ENCODE measurements around the gene EEIG1. TPM values are rescaled to one million over a fixed set of nuclear protein-coding genes. Genes with fewer than 3 reads are reported as not detected.

Gene EEIG1
- total RNA-seq, 1 experiment from 2014 or later: 52.3 TPM

DNA sequence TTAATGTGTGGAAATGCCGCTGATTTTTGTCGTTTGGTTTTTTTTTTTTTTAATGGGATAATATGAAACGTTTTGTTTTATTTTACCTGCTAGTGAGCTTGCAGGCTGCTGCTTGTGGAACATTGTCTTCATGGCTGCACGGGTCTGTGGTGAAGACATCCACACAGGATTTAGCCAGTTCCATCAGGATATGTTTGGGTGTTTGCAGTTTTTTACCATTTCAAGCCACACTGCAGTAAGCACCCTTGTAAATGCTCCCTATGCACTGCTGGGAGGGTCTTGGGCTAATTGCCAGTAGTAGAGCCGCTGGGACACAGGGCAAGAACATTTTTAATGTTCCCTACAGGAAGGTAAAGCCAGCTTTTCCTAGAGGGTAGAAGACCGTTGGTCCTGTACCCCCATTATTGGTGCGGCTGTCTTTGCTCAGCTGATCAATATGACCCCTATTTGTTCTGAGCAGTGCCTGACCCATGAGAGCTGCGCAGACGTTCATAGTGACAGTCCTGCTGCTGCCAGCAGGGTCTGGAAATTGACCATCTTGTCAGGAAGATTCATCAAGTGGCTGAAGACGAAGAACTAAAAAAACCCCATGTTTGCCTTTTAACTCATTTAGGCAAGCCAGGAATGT lies 20.5 kb upstream of the EEIG1 start:
- no peak for DNase-seq
- Histone ChIP-seq H2AFZ (ENCODE audit: low read length) (peak overlapping the region; percentile 32), H2BK5ac (ENCODE audit: insufficient read length, low read length) (no peak overlapping the region), H4K8ac (replicated peaks; ENCODE audit: insufficient read length, low read depth, low read length) (no peak overlapping the region), H2BK15ac (ENCODE audit: low read depth, low read length) (no peak overlapping the region), H4K20me1 (ENCODE audit: control insufficient read depth, insufficient read depth, insufficient read length) (no peaks in the 10 kb centered on the region), H2BK12ac (ENCODE audit: insufficient read length, low read depth, low read length) (no peak overlapping the region), H4K5ac (ENCODE audit: insufficient read length, low read depth, low read length) (no peak overlapping the region), H3K18ac (ENCODE audit: insufficient read length, low read depth, low read length) (no peak overlapping the region), H2BK20ac (ENCODE audit: low read depth, low read length, poor library complexity, severe bottlenecking) (no peak overlapping the region), H3K4ac (ENCODE audit: low read depth, low read length) (no peak overlapping the region), H3K4me2 (ENCODE audit: insufficient read depth, insufficient read length, low read length) (no peak overlapping the region), H3K9ac (ENCODE audit: extremely low read depth, insufficient read length, low read length) (no peak overlapping the region), H3K79me2 (ENCODE audit: insufficient read depth, low read length) (no peaks in the 10 kb centered on the region), H2AK5ac (ENCODE audit: insufficient read length, low read length) (no peak overlapping the region), H3K14ac (ENCODE audit: insufficient read depth, low read length) (no peak overlapping the region), H2BK120ac (ENCODE audit: low read depth, low read length, poor library complexity, severe bottlenecking) (no peak overlapping the region), H3T11ph (ENCODE audit: low read length) (no peak overlapping the region), H3K23me2 (ENCODE audit: insufficient read length, low read depth, low read length, poor library complexity, severe bottlenecking) (no peaks in the 10 kb centered on the region), H3K79me1 (ENCODE audit: insufficient read depth, low read depth, low read length, poor library complexity, severe bottlenecking) (no peaks in the 10 kb centered on the region), H3K4me1 (ENCODE audit: insufficient read depth, low read length) (no peaks in the 10 kb centered on the region), H3K23ac (ENCODE audit: insufficient read length, low read depth, low read length) (no peak overlapping the region), H3K56ac (ENCODE audit: insufficient read length, low read depth, low read length) (no peak overlapping the region), H3K27ac (ENCODE audit: insufficient read length, low read depth, low read length) (no peak overlapping the region), H4K91ac (ENCODE audit: insufficient read length, low read depth, low read length) (no peak overlapping the region), H3K27me3 (ENCODE audit: insufficient read depth, low read length) (no peaks in the 10 kb centered on the region), H3K9me3 (ENCODE audit: control insufficient read depth, low read depth, low read length) (no peaks in the 10 kb centered on the region)
- Mint-ChIP-seq H3K36me3 (ENCODE audit: insufficient read depth in 1 of 3, low read depth in 3 of 3) (no peaks in the 10 kb centered on the region), H3K27me3 (ENCODE audit: low read depth) (no peaks in the 10 kb centered on the region; the same call in 1 of the 2 replicates), H3K4me1 (peaks cover 8 to 12% of the 10 kb centered on the region in 2 experiments), H3K4me3 (no peak overlapping the region), H3K27ac (peak overlapping the region in 2 of 3 experiments; percentile 24 to 78; a peak in 5 of 7 replicates), H3K9me3 (peaks cover 5 to 6% of the 10 kb centered on the region in 2 experiments; a peak in 2 of 5 replicates)
- TF ChIP-seq, protein P1, sequence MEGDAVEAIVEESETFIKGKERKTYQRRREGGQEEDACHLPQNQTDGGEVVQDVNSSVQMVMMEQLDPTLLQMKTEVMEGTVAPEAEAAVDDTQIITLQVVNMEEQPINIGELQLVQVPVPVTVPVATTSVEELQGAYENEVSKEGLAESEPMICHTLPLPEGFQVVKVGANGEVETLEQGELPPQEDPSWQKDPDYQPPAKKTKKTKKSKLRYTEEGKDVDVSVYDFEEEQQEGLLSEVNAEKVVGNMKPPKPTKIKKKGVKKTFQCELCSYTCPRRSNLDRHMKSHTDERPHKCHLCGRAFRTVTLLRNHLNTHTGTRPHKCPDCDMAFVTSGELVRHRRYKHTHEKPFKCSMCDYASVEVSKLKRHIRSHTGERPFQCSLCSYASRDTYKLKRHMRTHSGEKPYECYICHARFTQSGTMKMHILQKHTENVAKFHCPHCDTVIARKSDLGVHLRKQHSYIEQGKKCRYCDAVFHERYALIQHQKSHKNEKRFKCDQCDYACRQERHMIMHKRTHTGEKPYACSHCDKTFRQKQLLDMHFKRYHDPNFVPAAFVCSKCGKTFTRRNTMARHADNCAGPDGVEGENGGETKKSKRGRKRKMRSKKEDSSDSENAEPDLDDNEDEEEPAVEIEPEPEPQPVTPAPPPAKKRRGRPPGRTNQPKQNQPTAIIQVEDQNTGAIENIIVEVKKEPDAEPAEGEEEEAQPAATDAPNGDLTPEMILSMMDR (conservative IDR thresholded peaks at IDR 0.05): no peak
- no CpG with 5 or more reads among the region's 10 CpGs for WGBS (ENCODE audit: extremely low coverage, insufficient read length, low lambda C conversion rate)

All from H9 (cell line).